GM23338 (cell line): ENCODE measurements around the gene TPGS1.

Experiments used
- CREB1 ChIP-seq: fragments of 250-450 bp; sonication (Bioruptor Pico); IDR thresholded peaks from 2 replicates; pipeline ENCODE4 v1.5.0; 2020; ENCODE audit warnings: low read depth, mild to moderate bottlenecking, moderate library complexity
- CTCF ChIP-seq, 2 experiments: fragments of 200-600 bp in 1 of 2; sonication (generic) in 1 of 2; conservative IDR thresholded peaks; 2 replicates each; pipeline versions ENCODE4 v1.5.1 to v1.6.1; 2016 to 2017; ENCODE audit warnings: antibody characterized with exemption in 2 of 2, low read depth in 2 of 2, mild to moderate bottlenecking in 2 of 2, moderate library complexity in 1 of 2
- ETS1 ChIP-seq: IDR thresholded peaks from 2 replicates; pipeline ENCODE4 v1.6.1; 2016; ENCODE audit warnings: antibody characterized with exemption
- EZH2 ChIP-seq: fragments of 200-600 bp; sonication (generic); IDR thresholded peaks from one replicate; pipeline ENCODE4 v1.8.0; 2017; ENCODE audit warnings: antibody characterized with exemption, mild to moderate bottlenecking, low read depth; ENCODE audit not compliant: unreplicated experiment
- EZH2phosphoT487 ChIP-seq: fragments of 200-600 bp; sonication (generic); IDR thresholded peaks from one replicate; pipeline ENCODE4 v1.8.1; 2018; ENCODE audit warnings: antibody characterized with exemption; ENCODE audit not compliant: unreplicated experiment
- JUNB ChIP-seq: IDR thresholded peaks from one replicate; pipeline ENCODE4 v1.6.1; 2016; ENCODE audit warnings: antibody characterized with exemption; ENCODE audit not compliant: unreplicated experiment
- NANOG ChIP-seq: IDR thresholded peaks from 2 replicates; pipeline ENCODE4 v1.6.1; 2016; ENCODE audit warnings: antibody characterized with exemption, borderline replicate concordance
- POLR2AphosphoS5 ChIP-seq: IDR thresholded peaks from 2 replicates; pipeline ENCODE4 v1.6.1; 2016; ENCODE audit warnings: antibody characterized with exemption, low read depth
- REST ChIP-seq: IDR thresholded peaks from one replicate; pipeline ENCODE4 v1.6.1; 2018; ENCODE audit warnings: antibody characterized with exemption; ENCODE audit not compliant: unreplicated experiment
- STAT1 ChIP-seq: IDR thresholded peaks from one replicate; pipeline ENCODE4 v1.6.1; 2016; ENCODE audit warnings: antibody characterized with exemption; ENCODE audit not compliant: unreplicated experiment
- ZNF114 ChIP-seq: fragments of 250-450 bp; sonication (Bioruptor Pico); IDR thresholded peaks from 2 replicates; pipeline ENCODE4 v1.5.0; 2020; ENCODE audit warnings: mild to moderate bottlenecking, moderate library complexity
- ZNF331 ChIP-seq: fragments of 250-450 bp; sonication (Bioruptor Pico); IDR thresholded peaks from 2 replicates; pipeline ENCODE4 v1.5.0; 2020; ENCODE audit warnings: low read depth, mild to moderate bottlenecking, moderate library complexity
- ZNF462 ChIP-seq: fragments of 250-450 bp; sonication (Bioruptor Pico); IDR thresholded peaks from 2 replicates; pipeline ENCODE4 v1.5.0; 2020; ENCODE audit warnings: mild to moderate bottlenecking, moderate library complexity

GRCh38 chr19:467554-467953, 39.7 kb upstream of the TPGS1 start:
- no peak for TF ChIP-seq REST
- TF ChIP-seq CTCF (conservative IDR thresholded peaks at IDR 0.05; ENCODE audit: low read depth in 2 of 2) = no peak
- no peak for TF ChIP-seq EZH2
- TF ChIP-seq EZH2phosphoT487 = no peak
- no peak for TF ChIP-seq POLR2AphosphoS5
- no peak for TF ChIP-seq CREB1 (CRISPR knock-in tag)
- TF ChIP-seq ZNF331 (CRISPR knock-in tag) = no peak
- no peak for TF ChIP-seq JUNB
- no peak for TF ChIP-seq ETS1
- TF ChIP-seq ZNF114 (CRISPR knock-in tag) = no peak
- TF ChIP-seq NANOG = no peak
- TF ChIP-seq STAT1 = no peak
- TF ChIP-seq ZNF462 (CRISPR knock-in tag) = no peak
